Colonic mucosa (tissue), 4 donors: Measurements from ENCODE around the gene ZBTB33. TPM values are rescaled to one million over a fixed set of nuclear protein-coding genes. Genes with fewer than 3 reads are reported as not detected.

ENCODE experiments used
- DNase-seq: peaks from one replicate; pipeline ENCODE4 v3.0.0-alpha.2; 2020
- H3K27ac ChIP-seq: fragments of 200-600 bp; one replicate; pipeline ENCODE4 v1.8.0; 2021
- H3K27me3 ChIP-seq: fragments of 200-600 bp; one replicate; pipeline ENCODE4 v1.8.0; 2021
- H3K36me3 ChIP-seq: fragments of 200-600 bp; one replicate; pipeline ENCODE4 v1.8.0; 2021
- H3K4me1 ChIP-seq: fragments of 200-600 bp; one replicate; pipeline ENCODE4 v1.8.0; 2021; ENCODE audit warnings: mild to moderate bottlenecking
- H3K4me3 ChIP-seq: fragments of 200-600 bp; one replicate; pipeline ENCODE4 v1.8.0; 2021
- H3K9ac ChIP-seq, 2 donors: one replicate each; pipeline ENCODE4 v1.7.0; 2013; ENCODE audit warnings: control low read depth in 2 of 2, low read depth in 2 of 2, low read length in 2 of 2
- H3K9me3 ChIP-seq: fragments of 200-600 bp; one replicate; pipeline ENCODE4 v1.8.0; 2021
- CTCF ChIP-seq: fragments of 200-600 bp; IDR thresholded peaks from one replicate; pipeline ENCODE4 v1.8.0; 2022; ENCODE audit warnings: antibody characterized with exemption, mild to moderate bottlenecking
- intact Hi-C: fragments of 100-400 bp; cut with DNase I; formaldehyde crosslinking; loops from one replicate; pipeline ENCODE4 v1.14.1; 2022
- total RNA-seq, 2 donors: library from RNA; stranded (reverse); fragmentation: NEBNext Ultra II Directional in 1 of 2; extraction: Animal tissue kit (Norgen Biotek cat#: 25700) in 1 of 2; gene quantifications; one replicate each; pipeline ENCODE4 v1.2.1, GENCODE V29; 2021
- donor health status: healthy.
- donor health status: DM: no; HTN: no; CAD: no.
- donor health status: DM: no; HTN: no; CAD: no.

Gene ZBTB33
- total RNA-seq, 2 donors from 2014 or later: 11.3 to 13.6 TPM

GRCh38 chrX:120281021-120281624 is 30.5 kb downstream of the ZBTB33 start:
- Histone ChIP-seq H3K4me3 (no peak overlapping the region), H3K9ac (no peak overlapping the region), H3K9me3 (no peaks in the 10 kb centered on the region), H3K36me3 (no peaks in the 10 kb centered on the region), H3K27ac (no peak overlapping the region), H3K27me3 (no peaks in the 10 kb centered on the region), H3K4me1 (no peaks in the 10 kb centered on the region)
- intact Hi-C loops: no loop called here
- no peak for TF ChIP-seq CTCF
- DNase-seq: no peak

- intact Hi-C loops: no loop called here
- H3K36me3 ChIP-seq: no peaks in the 10 kb centered on the region
- no peaks in the 10 kb centered on the region for H3K9me3 ChIP-seq
- H3K27me3 ChIP-seq: no peaks in the 10 kb centered on the region
- H3K27ac ChIP-seq: no peak overlapping the region
- no peak for DNase-seq
- no peak overlapping the region for H3K9ac ChIP-seq
- no peak for TF ChIP-seq CTCF
- no peak overlapping the region for H3K4me3 ChIP-seq
- H3K4me1 ChIP-seq: no peaks in the 10 kb centered on the region
These were observed 31.1 kb downstream of the ZBTB33 start for GRCh38 chrX:120281761-120282160.

- Histone ChIP-seq H3K9ac (no peak overlapping the region), H3K9me3 (no peaks in the 10 kb centered on the region), H3K27me3 (no peaks in the 10 kb centered on the region), H3K27ac (no peak overlapping the region), H3K4me3 (no peak overlapping the region), H3K4me1 (no peaks in the 10 kb centered on the region), H3K36me3 (no peaks in the 10 kb centered on the region)
- no peak for TF ChIP-seq CTCF
- no peak for DNase-seq
- intact Hi-C loops: no loop called here
These were observed 32.1 kb downstream of the ZBTB33 start for GRCh38 chrX:120282697-120283096.

- Histone ChIP-seq H3K27ac (no peak overlapping the region), H3K4me3 (no peak overlapping the region), H3K27me3 (no peaks in the 10 kb centered on the region), H3K9ac (no peak overlapping the region), H3K9me3 (no peaks in the 10 kb centered on the region), H3K36me3 (no peaks in the 10 kb centered on the region), H3K4me1 (no peaks in the 10 kb centered on the region)
- no peak for DNase-seq
- TF ChIP-seq CTCF: no peak
- intact Hi-C loops: no loop called here
These were observed 36.3 kb downstream of the ZBTB33 start for GRCh38 chrX:120286733-120287512.

GRCh38 chrX:120287513-120288112 is 37.0 kb downstream of the ZBTB33 start:
- H3K36me3 ChIP-seq: no peaks in the 10 kb centered on the region
- H3K4me1 ChIP-seq: no peaks in the 10 kb centered on the region
- no peak overlapping the region for H3K9ac ChIP-seq
- TF ChIP-seq CTCF: no peak
- DNase-seq: no peak
- no peaks in the 10 kb centered on the region for H3K27me3 ChIP-seq
- H3K4me3 ChIP-seq: no peak overlapping the region
- intact Hi-C loops: no loop called here
- H3K27ac ChIP-seq: no peak overlapping the region
- H3K9me3 ChIP-seq: no peaks in the 10 kb centered on the region
